HEK293 (cell line): ENCODE measurements around the gene SETDB2.

Experiments
- CTCF ChIA-PET: fragments of 350-600 bp; formaldehyde crosslinking; extraction: SDS; loops from one replicate; lab custom pipeline; 2021; ENCODE audit warnings: antibody characterized with exemption; lab: Yijun Ruan, JAX
- POLR2A ChIA-PET: fragments of 300-600 bp; formaldehyde crosslinking; extraction: SDS; loops from one replicate; lab custom pipeline; 2020; ENCODE audit warnings: antibody characterized with exemption, inconsistent platforms; lab: Yijun Ruan, JAX
- H3K27ac ChIP-seq: fragments of 200-500 bp; sonication (Bioruptor generic); 2 replicates; pipeline ENCODE4 v1.5.1; 2014; ENCODE audit warnings: low read depth, low read length, control low read depth, inconsistent platforms; ENCODE audit errors: extremely low read depth
- H3K36me3 ChIP-seq, 2 experiments: fragments of 200-500 bp in 1 of 2; sonication (Bioruptor generic) in 1 of 2; 1 replicate in 1 of 2; 2 replicates in 1 of 2; pipeline ENCODE4 v1.5.1; 2014 to 2017; ENCODE audit warnings: inconsistent platforms in 2 of 2, low read length in 2 of 2; ENCODE audit not compliant: control insufficient read depth in 2 of 2, insufficient read depth in 1 of 2
- H3K4me1 ChIP-seq: fragments of 200-500 bp; sonication (Bioruptor generic); 2 replicates; pipeline ENCODE4 v1.5.1; 2014; ENCODE audit warnings: mild to moderate bottlenecking, low read length, inconsistent platforms; ENCODE audit not compliant: control insufficient read depth, insufficient read depth
- H3K4me3 ChIP-seq: 2 replicates; pipeline ENCODE4 v1.5.1; 2011; ENCODE audit warnings: low read depth, mild to moderate bottlenecking, control low read depth, low read length, moderate library complexity
- H3K9me3 ChIP-seq: fragments of 200-500 bp; sonication (Bioruptor generic); 2 replicates; pipeline ENCODE4 v1.5.1; 2014; ENCODE audit warnings: low read depth, low read length, inconsistent platforms; ENCODE audit not compliant: control insufficient read depth, insufficient read depth
- ELK4 ChIP-seq: IDR thresholded peaks from 2 replicates; pipeline ENCODE4 v1.6.1; 2011; ENCODE audit warnings: mild to moderate bottlenecking, low read depth, low read length, borderline replicate concordance
- GLIS2 ChIP-seq: fragments of 450-650 bp; formaldehyde crosslinking; IDR thresholded peaks from 2 replicates; pipeline ENCODE4 v1.5.1; 2016; ENCODE audit warnings: missing biosample characterization, missing genetic modification characterization
- HOXA7 ChIP-seq: sonication (generic); formaldehyde crosslinking; IDR thresholded peaks from 2 replicates; pipeline ENCODE4 v1.8.1; 2022; ENCODE audit warnings: missing genetic modification reagents, borderline replicate concordance
- PRDM10 ChIP-seq: fragments of 450-650 bp; formaldehyde crosslinking; IDR thresholded peaks from 2 replicates; pipeline ENCODE4 v1.5.1; 2016; ENCODE audit warnings: missing biosample characterization, missing genetic modification characterization
- REPIN1 ChIP-seq: fragments of 450-650 bp; formaldehyde crosslinking; IDR thresholded peaks from 2 replicates; pipeline ENCODE4 v1.5.1; 2017; ENCODE audit warnings: missing biosample characterization, missing genetic modification characterization, low read depth
- SP2 ChIP-seq: fragments of 450-650 bp; formaldehyde crosslinking; IDR thresholded peaks from 2 replicates; pipeline ENCODE4 v1.5.1; 2016; ENCODE audit warnings: missing biosample characterization, missing genetic modification characterization
- ZBTB6 ChIP-seq: fragments of 450-650 bp; formaldehyde crosslinking; IDR thresholded peaks from 2 replicates; pipeline ENCODE4 v1.5.1; 2017; ENCODE audit warnings: missing biosample characterization, missing genetic modification characterization
- ZFP37 ChIP-seq: fragments of 450-650 bp; formaldehyde crosslinking; IDR thresholded peaks from 2 replicates; pipeline ENCODE4 v1.5.1; 2016; ENCODE audit warnings: missing biosample characterization, missing genetic modification characterization
- ZNF174 ChIP-seq: fragments of 450-650 bp; formaldehyde crosslinking; IDR thresholded peaks from 2 replicates; pipeline ENCODE4 v1.5.0; 2017; ENCODE audit warnings: missing biosample characterization, mild to moderate bottlenecking, missing genetic modification characterization
- ZNF311 ChIP-seq: fragments of 450-650 bp; formaldehyde crosslinking; IDR thresholded peaks from 2 replicates; pipeline ENCODE4 v1.5.1; 2017; ENCODE audit warnings: missing biosample characterization, missing genetic modification characterization, borderline replicate concordance
- ZNF341 ChIP-seq: fragments of 450-650 bp; formaldehyde crosslinking; IDR thresholded peaks from 2 replicates; pipeline ENCODE4; 2016; ENCODE audit warnings: low read depth, missing biosample characterization, missing genetic modification characterization
- ZNF529 ChIP-seq: fragments of 450-650 bp; formaldehyde crosslinking; IDR thresholded peaks from 2 replicates; pipeline ENCODE4 v1.5.1; 2017; ENCODE audit warnings: missing genetic modification characterization, missing biosample characterization; ENCODE audit not compliant: insufficient replicate concordance
- ZNF624 ChIP-seq: fragments of 450-650 bp; formaldehyde crosslinking; IDR thresholded peaks from 2 replicates; pipeline ENCODE4 v1.5.1; 2017; ENCODE audit warnings: missing biosample characterization, missing genetic modification characterization
- ZNF664 ChIP-seq: fragments of 450-650 bp; formaldehyde crosslinking; IDR thresholded peaks from 2 replicates; pipeline ENCODE4 v1.5.1; 2016; ENCODE audit warnings: missing biosample characterization, missing genetic modification characterization
- TF ChIP-seq, protein P1 (sequence below): fragments of 450-650 bp; formaldehyde crosslinking; IDR thresholded peaks from 2 replicates; pipeline ENCODE4 v1.5.1; 2016; ENCODE audit warnings: missing biosample characterization, missing genetic modification characterization
- TF ChIP-seq, protein P2 (sequence below): fragments of 450-650 bp; formaldehyde crosslinking; IDR thresholded peaks from 2 replicates; pipeline ENCODE4 v1.5.1; 2016; ENCODE audit warnings: missing biosample characterization, missing genetic modification characterization

Gene SETDB2

GRCh38 chr13:49410477-49410876 lies 33.6 kb upstream of the SETDB2 start (continued):
- TF ChIP-seq ELK4 (no peak), ZNF341 (no peak), ZFP37 (tag by site-specific recombination) (no peak), ZNF529 (tag by site-specific recombination) (no peak)
- TF ChIP-seq, protein P1, sequence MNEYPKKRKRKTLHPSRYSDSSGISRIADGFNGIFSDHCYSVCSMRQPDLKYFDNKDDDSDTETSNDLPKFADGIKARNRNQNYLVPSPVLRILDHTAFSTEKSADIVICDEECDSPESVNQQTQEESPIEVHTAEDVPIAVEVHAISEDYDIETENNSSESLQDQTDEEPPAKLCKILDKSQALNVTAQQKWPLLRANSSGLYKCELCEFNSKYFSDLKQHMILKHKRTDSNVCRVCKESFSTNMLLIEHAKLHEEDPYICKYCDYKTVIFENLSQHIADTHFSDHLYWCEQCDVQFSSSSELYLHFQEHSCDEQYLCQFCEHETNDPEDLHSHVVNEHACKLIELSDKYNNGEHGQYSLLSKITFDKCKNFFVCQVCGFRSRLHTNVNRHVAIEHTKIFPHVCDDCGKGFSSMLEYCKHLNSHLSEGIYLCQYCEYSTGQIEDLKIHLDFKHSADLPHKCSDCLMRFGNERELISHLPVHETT (tag by site-specific recombination), result no peak

- TF ChIP-seq REPIN1, result no peak
- TF ChIP-seq ZNF664 (tag by site-specific recombination), result peak; percentile 97
- TF ChIP-seq, all 188 proteins: peak for 1
- H3K9me3 ChIP-seq, result no peaks in the 10 kb centered on the region
- ChIA-PET POLR2A (no interaction called here), CTCF (interaction anchor here (0.6 kb wide), 1 partner anchor 12 kb away, joined by 3 read pairs; no protein-coding TSS in a partner anchor)
- no peak overlapping the region for H3K27ac ChIP-seq
- H3K36me3 ChIP-seq, result no peaks in the 10 kb centered on the region
- no peak overlapping the region for H3K4me3 ChIP-seq
- no peaks in the 10 kb centered on the region for H3K4me1 ChIP-seq
Observed at GRCh38 chr13:49411353-49411752, 32.7 kb upstream of the SETDB2 start.

GRCh38 chr13:49412749-49413148 lies 31.3 kb upstream of the SETDB2 start:
- Histone ChIP-seq H3K27ac (no peak overlapping the region), H3K9me3 (no peaks in the 10 kb centered on the region), H3K4me1 (no peaks in the 10 kb centered on the region), H3K36me3 (no peaks in the 10 kb centered on the region), H3K4me3 (no peak overlapping the region)
- no peak for TF ChIP-seq ZBTB6
- TF ChIP-seq ZNF174, result no peak
- ChIA-PET POLR2A (no interaction called here), CTCF (no interaction called here)

DNA sequence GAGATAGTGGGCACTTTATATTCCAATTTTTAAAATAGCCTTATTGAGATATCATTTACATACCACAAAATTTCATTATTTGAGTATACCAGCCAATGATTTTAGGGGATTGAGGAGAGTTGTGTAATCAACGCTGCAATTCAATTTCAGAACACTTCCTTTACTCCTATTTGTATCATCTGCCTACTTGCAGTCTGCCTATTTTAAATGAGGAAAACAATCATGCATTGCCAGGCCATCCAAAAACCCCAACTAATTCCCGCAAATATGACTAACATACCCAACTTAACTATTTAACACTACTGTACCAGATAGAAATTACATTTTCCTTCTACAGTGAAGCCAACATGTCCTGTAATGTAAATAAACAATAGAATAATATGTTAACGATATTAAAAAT lies 26.9 kb upstream of the SETDB2 start:
- Histone ChIP-seq H3K36me3 (no peaks in the 10 kb centered on the region), H3K4me1 (no peaks in the 10 kb centered on the region), H3K4me3 (no peak overlapping the region), H3K27ac (no peak overlapping the region), H3K9me3 (no peaks in the 10 kb centered on the region)
- TF ChIP-seq GLIS2, result no peak
- ChIA-PET POLR2A (no interaction called here), CTCF (no interaction called here)

- CTCF ChIA-PET, result interaction anchor here (0.6 kb wide), 1 partner anchor 12 kb away, joined by 3 read pairs; no protein-coding TSS in a partner anchor
- Histone ChIP-seq H3K9me3 (no peaks in the 10 kb centered on the region), H3K36me3 (no peaks in the 10 kb centered on the region), H3K27ac (no peak overlapping the region), H3K4me3 (no peak overlapping the region), H3K4me1 (no peaks in the 10 kb centered on the region)
- POLR2A ChIA-PET, result no interaction called here
- TF ChIP-seq, protein P2, sequence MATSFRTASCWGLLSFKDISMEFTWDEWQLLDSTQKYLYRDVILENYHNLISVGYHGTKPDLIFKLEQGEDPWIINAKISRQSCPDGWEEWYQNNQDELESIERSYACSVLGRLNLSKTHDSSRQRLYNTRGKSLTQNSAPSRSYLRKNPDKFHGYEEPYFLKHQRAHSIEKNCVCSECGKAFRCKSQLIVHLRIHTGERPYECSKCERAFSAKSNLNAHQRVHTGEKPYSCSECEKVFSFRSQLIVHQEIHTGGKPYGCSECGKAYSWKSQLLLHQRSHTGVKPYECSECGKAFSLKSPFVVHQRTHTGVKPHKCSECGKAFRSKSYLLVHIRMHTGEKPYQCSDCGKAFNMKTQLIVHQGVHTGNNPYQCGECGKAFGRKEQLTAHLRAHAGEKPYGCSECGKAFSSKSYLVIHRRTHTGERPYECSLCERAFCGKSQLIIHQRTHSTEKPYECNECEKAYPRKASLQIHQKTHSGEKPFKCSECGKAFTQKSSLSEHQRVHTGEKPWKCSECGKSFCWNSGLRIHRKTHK (tag by site-specific recombination), result no peak
- no peak for TF ChIP-seq SP2 (tag by site-specific recombination)
- no peak for TF ChIP-seq PRDM10 (tag by site-specific recombination)
- TF ChIP-seq ZNF311 (tag by site-specific recombination), result no peak
- TF ChIP-seq HOXA7 (CRISPR knock-in tag), result no peak
- no peak for TF ChIP-seq ZNF624 (tag by site-specific recombination)
Observed at GRCh38 chr13:49418206-49418605, 25.9 kb upstream of the SETDB2 start.
